H1 (cell line): ENCODE data around the gene FGD4. TPM values are rescaled to one million over a fixed set of nuclear protein-coding genes. Genes with fewer than 3 reads are reported as not detected.

ENCODE experiments used
- CHD1 ChIP-seq: IDR thresholded peaks from 2 replicates; pipeline ENCODE4 v1.6.1; 2012; ENCODE audit warnings: low read depth, low read length, improper control_type of control experiment
- CHD2 ChIP-seq: IDR thresholded peaks from 2 replicates; pipeline ENCODE4 v1.6.1; 2012; ENCODE audit warnings: low read length, improper control_type of control experiment
- CTBP2 ChIP-seq: IDR thresholded peaks from 2 replicates; pipeline ENCODE4 v1.7.0; 2011; ENCODE audit warnings: borderline replicate concordance, mild to moderate bottlenecking, moderate library complexity, mixed read lengths, low read length; ENCODE audit not compliant: insufficient read depth, insufficient read length
- KDM4A ChIP-seq: IDR thresholded peaks from one replicate; pipeline ENCODE4 v1.7.1; 2012; ENCODE audit warnings: low read depth, mild to moderate bottlenecking, moderate library complexity, low read length, inconsistent platforms; ENCODE audit not compliant: severe bottlenecking
- RBBP5 ChIP-seq: IDR thresholded peaks from 2 replicates; pipeline ENCODE4 v1.7.1; 2012; ENCODE audit warnings: low read depth, mild to moderate bottlenecking, inconsistent platforms, low read length, moderate library complexity, borderline replicate concordance
- RFX5 ChIP-seq: IDR thresholded peaks from 2 replicates; pipeline ENCODE4 v1.6.1; 2011; ENCODE audit warnings: low read depth, low read length, improper control_type of control experiment, borderline replicate concordance
- SAP30 ChIP-seq: fragments of 300-600 bp; sonication (generic); IDR thresholded peaks from 2 replicates; pipeline ENCODE4 v1.7.1; 2012; ENCODE audit warnings: low read length, moderate library complexity, mild to moderate bottlenecking, inconsistent platforms; ENCODE audit not compliant: insufficient read depth, insufficient replicate concordance
- SP2 ChIP-seq: IDR thresholded peaks from 2 replicates; pipeline ENCODE4 v1.6.1; 2012; ENCODE audit warnings: mild to moderate bottlenecking, low read length, inconsistent platforms
- TCF12 ChIP-seq: IDR thresholded peaks from 2 replicates; pipeline ENCODE4 v1.6.1; 2011; ENCODE audit warnings: low read depth, mild to moderate bottlenecking, low read length
- polyA plus RNA-seq, 7 experiments: library from polyadenylated mRNA; depleted of rRNA in 3 of 7; stranded (reverse) in 5 of 7; unstranded in 2 of 7; fragments of >200 nt in 5 of 7; fragments of 200-250 nt in 2 of 7; gene quantifications; 1 replicate in 5 of 7; 2 replicates in 1 of 7; 4 replicates in 1 of 7; pipeline versions ENCODE4 v1.2.1 to v1.2.3, GENCODE V29; 2011 to 2013; ENCODE audit warnings: missing spikeins in 2 of 7, mixed read lengths in 2 of 7
- total RNA-seq: library from RNA; stranded (reverse); fragmentation: NEBNext Ultra II Directional; extraction: Animal tissue kit (Norgen Biotek cat#: 25700); gene quantifications from 2 replicates; pipeline ENCODE4 v1.2.1, GENCODE V29; 2021
- TF ChIP-seq, protein P1 (sequence below): fragments of 300-600 bp; sonication (generic); IDR thresholded peaks from 2 replicates; pipeline ENCODE4 v1.7.1; 2012; ENCODE audit warnings: low read length, moderate library complexity, mild to moderate bottlenecking, inconsistent platforms; ENCODE audit not compliant: insufficient replicate concordance

The FGD4 gene
- total and polyA plus RNA-seq, 2 of the 8 experiments (the other 6 are each of a cell fraction or from before 2014, with no cell fraction given): 8.5 to 48.2 TPM

- TF ChIP-seq, protein P1, sequence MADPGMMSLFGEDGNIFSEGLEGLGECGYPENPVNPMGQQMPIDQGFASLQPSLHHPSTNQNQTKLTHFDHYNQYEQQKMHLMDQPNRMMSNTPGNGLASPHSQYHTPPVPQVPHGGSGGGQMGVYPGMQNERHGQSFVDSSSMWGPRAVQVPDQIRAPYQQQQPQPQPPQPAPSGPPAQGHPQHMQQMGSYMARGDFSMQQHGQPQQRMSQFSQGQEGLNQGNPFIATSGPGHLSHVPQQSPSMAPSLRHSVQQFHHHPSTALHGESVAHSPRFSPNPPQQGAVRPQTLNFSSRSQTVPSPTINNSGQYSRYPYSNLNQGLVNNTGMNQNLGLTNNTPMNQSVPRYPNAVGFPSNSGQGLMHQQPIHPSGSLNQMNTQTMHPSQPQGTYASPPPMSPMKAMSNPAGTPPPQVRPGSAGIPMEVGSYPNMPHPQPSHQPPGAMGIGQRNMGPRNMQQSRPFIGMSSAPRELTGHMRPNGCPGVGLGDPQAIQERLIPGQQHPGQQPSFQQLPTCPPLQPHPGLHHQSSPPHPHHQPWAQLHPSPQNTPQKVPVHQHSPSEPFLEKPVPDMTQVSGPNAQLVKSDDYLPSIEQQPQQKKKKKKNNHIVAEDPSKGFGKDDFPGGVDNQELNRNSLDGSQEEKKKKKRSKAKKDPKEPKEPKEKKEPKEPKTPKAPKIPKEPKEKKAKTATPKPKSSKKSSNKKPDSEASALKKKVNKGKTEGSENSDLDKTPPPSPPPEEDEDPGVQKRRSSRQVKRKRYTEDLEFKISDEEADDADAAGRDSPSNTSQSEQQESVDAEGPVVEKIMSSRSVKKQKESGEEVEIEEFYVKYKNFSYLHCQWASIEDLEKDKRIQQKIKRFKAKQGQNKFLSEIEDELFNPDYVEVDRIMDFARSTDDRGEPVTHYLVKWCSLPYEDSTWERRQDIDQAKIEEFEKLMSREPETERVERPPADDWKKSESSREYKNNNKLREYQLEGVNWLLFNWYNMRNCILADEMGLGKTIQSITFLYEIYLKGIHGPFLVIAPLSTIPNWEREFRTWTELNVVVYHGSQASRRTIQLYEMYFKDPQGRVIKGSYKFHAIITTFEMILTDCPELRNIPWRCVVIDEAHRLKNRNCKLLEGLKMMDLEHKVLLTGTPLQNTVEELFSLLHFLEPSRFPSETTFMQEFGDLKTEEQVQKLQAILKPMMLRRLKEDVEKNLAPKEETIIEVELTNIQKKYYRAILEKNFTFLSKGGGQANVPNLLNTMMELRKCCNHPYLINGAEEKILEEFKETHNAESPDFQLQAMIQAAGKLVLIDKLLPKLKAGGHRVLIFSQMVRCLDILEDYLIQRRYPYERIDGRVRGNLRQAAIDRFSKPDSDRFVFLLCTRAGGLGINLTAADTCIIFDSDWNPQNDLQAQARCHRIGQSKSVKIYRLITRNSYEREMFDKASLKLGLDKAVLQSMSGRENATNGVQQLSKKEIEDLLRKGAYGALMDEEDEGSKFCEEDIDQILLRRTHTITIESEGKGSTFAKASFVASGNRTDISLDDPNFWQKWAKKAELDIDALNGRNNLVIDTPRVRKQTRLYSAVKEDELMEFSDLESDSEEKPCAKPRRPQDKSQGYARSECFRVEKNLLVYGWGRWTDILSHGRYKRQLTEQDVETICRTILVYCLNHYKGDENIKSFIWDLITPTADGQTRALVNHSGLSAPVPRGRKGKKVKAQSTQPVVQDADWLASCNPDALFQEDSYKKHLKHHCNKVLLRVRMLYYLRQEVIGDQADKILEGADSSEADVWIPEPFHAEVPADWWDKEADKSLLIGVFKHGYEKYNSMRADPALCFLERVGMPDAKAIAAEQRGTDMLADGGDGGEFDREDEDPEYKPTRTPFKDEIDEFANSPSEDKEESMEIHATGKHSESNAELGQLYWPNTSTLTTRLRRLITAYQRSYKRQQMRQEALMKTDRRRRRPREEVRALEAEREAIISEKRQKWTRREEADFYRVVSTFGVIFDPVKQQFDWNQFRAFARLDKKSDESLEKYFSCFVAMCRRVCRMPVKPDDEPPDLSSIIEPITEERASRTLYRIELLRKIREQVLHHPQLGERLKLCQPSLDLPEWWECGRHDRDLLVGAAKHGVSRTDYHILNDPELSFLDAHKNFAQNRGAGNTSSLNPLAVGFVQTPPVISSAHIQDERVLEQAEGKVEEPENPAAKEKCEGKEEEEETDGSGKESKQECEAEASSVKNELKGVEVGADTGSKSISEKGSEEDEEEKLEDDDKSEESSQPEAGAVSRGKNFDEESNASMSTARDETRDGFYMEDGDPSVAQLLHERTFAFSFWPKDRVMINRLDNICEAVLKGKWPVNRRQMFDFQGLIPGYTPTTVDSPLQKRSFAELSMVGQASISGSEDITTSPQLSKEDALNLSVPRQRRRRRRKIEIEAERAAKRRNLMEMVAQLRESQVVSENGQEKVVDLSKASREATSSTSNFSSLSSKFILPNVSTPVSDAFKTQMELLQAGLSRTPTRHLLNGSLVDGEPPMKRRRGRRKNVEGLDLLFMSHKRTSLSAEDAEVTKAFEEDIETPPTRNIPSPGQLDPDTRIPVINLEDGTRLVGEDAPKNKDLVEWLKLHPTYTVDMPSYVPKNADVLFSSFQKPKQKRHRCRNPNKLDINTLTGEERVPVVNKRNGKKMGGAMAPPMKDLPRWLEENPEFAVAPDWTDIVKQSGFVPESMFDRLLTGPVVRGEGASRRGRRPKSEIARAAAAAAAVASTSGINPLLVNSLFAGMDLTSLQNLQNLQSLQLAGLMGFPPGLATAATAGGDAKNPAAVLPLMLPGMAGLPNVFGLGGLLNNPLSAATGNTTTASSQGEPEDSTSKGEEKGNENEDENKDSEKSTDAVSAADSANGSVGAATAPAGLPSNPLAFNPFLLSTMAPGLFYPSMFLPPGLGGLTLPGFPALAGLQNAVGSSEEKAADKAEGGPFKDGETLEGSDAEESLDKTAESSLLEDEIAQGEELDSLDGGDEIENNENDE: no peak
- TF ChIP-seq CTBP2: no peak
- TF ChIP-seq RBBP5: no peak
- no peak for TF ChIP-seq CHD2
- TF ChIP-seq CHD1: no peak
- no peak for TF ChIP-seq SP2
- no peak for TF ChIP-seq TCF12
- no peak for TF ChIP-seq SAP30
- TF ChIP-seq RFX5: no peak
- TF ChIP-seq KDM4A: no peak
Measured at GRCh38 chr12:32519047-32519446, 119.7 kb downstream of the FGD4 start (continued).
